Adrenal gland (tissue), 5 donors: ENCODE results near the gene HEATR5A.

Experiments used
- POLR2A ChIP-seq, 2 donors: fragments of 450-650 bp; IDR thresholded peaks; one replicate each; pipeline ENCODE4 v1.6.1; 2017; ENCODE audit warnings: antibody characterized with exemption in 2 of 2, mild to moderate bottlenecking in 2 of 2, moderate library complexity in 1 of 2
- TF ChIP-seq, protein P1 (sequence below), 6 experiments: fragments of 450-650 bp in 4 of 6; fragments of 200-600 bp in 2 of 6; sonication (generic) in 1 of 6; IDR thresholded peaks; 1 replicate in 5 of 6; 2 replicates in 1 of 6; pipeline versions ENCODE4 v1.5.1 to v1.8.0; 2016 to 2021; ENCODE audit warnings: antibody characterized with exemption in 6 of 6, mild to moderate bottlenecking in 2 of 6, moderate library complexity in 1 of 6
- donor health status: DM: no; HTN: no; CAD: no.

DNA sequence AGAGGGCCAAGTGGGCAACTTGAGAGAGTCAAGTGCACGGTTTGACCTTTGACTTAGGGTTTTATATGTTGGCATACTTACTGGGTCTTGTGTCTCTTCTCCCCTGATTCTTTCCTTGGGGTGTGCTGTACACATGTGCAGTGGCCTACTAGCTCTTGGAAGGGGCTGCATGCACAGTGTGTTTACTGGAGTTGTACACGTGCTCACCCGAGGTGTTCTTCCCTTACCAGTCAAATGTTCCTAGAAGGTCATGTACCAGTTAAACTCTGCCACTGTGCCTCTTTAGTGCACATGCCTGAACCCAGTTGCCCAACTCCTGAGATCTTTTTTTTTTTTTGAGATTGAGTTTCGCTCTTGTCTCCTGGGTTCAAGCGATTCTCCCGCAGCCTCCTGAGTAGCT lies 46.2 kb upstream of the HEATR5A start:
- TF ChIP-seq, protein P1, sequence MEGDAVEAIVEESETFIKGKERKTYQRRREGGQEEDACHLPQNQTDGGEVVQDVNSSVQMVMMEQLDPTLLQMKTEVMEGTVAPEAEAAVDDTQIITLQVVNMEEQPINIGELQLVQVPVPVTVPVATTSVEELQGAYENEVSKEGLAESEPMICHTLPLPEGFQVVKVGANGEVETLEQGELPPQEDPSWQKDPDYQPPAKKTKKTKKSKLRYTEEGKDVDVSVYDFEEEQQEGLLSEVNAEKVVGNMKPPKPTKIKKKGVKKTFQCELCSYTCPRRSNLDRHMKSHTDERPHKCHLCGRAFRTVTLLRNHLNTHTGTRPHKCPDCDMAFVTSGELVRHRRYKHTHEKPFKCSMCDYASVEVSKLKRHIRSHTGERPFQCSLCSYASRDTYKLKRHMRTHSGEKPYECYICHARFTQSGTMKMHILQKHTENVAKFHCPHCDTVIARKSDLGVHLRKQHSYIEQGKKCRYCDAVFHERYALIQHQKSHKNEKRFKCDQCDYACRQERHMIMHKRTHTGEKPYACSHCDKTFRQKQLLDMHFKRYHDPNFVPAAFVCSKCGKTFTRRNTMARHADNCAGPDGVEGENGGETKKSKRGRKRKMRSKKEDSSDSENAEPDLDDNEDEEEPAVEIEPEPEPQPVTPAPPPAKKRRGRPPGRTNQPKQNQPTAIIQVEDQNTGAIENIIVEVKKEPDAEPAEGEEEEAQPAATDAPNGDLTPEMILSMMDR (IDR thresholded peaks at IDR 0.05), result no peak
- TF ChIP-seq POLR2A (IDR thresholded peaks at IDR 0.05), result no peak
